Brain pericyte (primary cell): Measurements from ENCODE around the gene LIN28B.
"Not testable (repeated sequence)": the region's sequence is repeated elsewhere in the genome, so short reads cannot be mapped to it uniquely, and the experiment has no call there.

Experiments
- DNase-seq: peaks from one replicate; pipeline ENCODE4 v3.0.0-alpha.2; 2012; ENCODE audit warnings: low read depth, low spot score

LIN28B gene

GRCh38 chr6:105067329-105067728, 110.4 kb downstream of the LIN28B start:
- no peak for DNase-seq

DNA sequence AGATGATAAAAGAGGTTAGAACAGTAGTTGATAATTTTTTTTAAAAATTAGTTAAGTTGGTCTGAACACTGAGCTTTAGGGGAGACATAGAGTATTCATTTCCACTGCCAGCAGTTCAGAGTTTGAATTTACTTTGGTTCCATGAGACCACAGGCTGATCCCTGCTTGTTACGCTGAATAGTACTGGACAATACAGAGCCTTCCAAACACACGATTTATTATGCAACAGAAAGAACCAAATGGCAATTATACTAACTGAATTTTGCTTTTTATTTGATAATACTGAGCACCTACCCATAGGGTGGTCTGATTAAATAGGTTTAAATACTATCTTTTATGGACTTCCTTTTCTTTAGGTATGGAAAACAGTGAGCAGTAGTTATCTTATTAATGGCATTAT, 111.5 kb downstream of the LIN28B start:
- no peak for DNase-seq

DNA sequence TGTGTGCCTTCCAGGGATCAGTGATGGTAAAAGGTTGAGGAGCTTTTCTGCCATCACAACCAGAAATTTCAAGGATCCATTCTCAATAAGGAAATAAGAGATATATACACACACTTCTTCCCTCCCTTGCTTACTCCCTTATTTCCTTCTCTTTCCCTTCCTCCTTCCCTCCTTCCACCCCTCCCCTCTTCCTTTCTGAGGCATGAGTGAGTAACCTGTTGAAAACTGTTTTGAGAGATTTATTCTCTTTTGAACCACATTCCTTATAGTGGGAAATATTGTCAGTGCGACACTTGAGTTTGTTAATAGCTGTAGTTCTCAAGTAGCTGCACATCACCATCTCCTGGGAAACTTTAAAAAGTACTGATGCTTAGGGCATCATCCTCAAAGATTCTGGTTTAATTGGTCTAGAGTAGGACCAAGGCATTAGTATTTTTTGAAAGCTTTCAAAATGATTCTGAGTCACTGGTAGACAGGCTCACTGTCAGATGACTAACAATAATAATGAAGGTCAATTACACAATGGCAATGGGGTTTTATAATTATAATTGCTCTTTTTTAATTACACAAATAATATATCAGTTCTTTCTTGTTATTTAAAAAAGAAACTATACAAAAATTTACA, 113.0 kb downstream of the LIN28B start:
- DNase-seq, result no peak

DNA sequence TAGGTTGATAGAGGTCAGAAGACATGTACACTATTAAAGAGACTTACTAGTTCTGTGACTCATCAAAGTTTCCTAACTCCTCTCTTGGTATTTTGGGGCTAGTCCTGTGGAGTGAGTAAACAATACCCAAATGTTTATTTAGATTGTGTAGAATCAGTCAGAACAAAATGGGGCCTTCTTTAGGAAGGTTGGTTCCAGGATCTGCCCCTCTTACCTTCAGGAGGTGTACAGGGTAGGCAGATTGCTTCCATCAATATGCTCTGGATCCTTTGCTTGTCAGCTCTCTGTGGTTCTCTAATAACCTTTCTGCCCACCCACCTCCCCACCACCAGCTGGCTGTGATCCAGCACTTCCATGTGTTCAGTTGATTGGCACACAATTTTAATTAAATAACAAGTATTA, 115.9 kb downstream of the LIN28B start:
- no peak for DNase-seq

GRCh38 chr6:105075210-105075609, 118.3 kb downstream of the LIN28B start:
- DNase-seq, result no peak

- not testable (repeated sequence) for DNase-seq
These were observed 119.5 kb downstream of the LIN28B start for GRCh38 chr6:105076418-105076817.

DNA sequence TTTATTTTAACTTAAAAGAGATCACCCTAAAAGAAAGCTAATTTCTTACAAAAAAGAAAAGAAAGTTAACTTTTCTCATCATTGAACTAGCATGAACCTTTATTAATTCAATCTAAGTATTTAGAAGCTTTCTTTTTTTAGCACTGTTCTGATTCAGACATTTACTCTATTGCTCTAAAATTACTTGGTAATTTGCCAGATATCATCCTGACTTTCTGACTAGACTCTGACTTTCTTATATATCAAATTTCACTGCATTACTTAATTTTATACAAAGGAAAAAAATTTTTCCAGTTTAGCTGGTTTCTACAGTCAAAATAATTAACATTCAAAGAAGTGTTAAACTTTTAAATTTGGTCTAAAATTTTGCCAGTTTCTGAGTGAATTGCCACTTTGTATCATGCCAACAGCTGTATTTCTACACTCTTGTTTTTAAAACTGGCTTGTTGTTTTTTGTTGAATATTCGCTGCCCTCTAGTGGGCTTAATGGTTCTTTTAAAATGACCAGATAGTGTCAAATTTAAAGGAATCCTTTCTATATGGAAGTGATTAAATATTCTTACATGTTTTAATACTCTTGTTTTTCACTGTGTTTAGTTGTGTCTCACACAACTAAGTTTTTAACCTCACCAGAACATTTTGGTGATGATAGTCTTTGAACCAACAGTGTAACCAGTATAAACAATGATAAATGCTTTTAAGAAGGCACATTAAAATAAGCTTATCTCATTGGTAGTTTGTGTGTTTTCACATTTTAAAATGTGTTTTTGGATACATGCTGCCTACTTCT, 120.9 kb downstream of the LIN28B start:
- DNase-seq, result no peak

DNA sequence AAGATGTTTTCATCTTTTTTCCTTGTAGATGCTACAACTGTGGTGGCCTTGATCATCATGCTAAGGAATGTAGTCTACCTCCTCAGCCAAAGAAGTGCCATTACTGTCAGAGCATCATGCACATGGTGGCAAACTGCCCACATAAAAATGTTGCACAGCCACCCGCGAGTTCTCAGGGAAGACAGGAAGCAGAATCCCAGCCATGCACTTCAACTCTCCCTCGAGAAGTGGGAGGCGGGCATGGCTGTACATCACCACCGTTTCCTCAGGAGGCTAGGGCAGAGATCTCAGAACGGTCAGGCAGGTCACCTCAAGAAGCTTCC, 121.4 kb downstream of the LIN28B start:
- no peak for DNase-seq

- DNase-seq, result no peak
These were observed 123.4 kb downstream of the LIN28B start for GRCh38 chr6:105080279-105080678.

DNA sequence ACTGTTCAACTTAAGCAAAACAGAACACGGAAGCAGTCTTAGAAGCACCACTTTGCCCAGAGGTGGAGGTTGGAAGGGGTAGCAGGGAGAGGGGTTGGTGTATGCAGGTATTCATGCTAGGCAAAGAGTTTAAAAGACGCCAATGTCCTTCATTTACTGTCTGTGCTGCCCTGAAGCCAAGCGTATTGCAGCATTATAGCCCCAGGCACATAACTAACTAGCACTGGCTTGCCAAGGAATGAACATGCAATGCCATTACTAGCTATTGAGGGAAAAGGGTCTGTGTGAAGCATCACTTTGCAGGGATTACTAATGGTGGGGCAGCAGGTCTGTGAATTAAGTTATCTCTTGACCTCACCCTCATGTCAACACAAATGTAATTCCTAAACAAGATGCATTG, 124.8 kb downstream of the LIN28B start:
- not testable (repeated sequence) for DNase-seq

- DNase-seq, result no peak
These were observed 130.8 kb downstream of the LIN28B start for GRCh38 chr6:105087571-105088211.

- DNase-seq, result no peak
These were observed 134.4 kb downstream of the LIN28B start for GRCh38 chr6:105091140-105091829.

DNA sequence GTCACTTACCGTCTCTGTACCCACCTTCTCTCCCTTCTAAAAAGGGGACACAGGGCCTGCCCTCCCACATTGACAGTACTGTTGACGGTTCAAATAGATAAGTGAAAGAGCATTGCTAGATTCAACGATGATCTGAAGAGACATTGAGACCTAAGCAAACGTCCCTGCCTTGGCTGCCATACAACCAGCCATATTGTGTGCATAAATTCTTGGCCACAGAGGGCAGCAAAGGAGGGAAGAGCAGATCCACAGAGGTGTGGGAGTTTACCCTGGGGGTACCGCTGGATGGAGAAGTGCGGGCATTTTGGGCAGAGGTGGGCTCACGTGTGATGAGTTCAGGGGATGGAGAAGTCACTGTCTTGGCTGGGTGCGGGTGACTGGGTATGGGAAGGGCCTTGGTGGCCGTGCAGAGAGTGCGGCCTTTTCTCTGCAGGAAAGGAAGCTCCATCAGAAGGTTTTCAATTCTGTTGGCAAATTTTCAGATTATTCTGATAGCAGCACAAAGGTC, 137.3 kb downstream of the LIN28B start:
- no peak for DNase-seq

DNA sequence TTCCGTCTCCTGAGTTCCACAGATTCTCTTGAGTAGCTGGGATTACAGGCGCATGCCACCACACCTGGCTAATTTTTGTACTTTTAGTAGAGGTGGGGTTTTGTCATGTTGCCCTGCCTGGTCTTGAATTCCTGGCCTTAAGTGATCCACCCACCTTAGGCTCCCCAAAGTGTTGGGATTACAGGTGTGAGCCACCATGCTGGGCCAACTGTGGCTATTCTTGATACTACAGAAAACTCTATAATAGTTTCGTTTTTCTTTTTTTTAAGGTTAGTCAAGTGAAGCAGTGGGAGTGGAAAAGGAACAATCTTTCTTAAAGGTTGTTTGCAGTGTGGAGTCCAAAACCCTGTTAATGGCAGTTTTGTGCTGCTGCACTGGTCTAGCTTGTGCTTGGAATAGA, 138.2 kb downstream of the LIN28B start:
- no peak for DNase-seq

DNA sequence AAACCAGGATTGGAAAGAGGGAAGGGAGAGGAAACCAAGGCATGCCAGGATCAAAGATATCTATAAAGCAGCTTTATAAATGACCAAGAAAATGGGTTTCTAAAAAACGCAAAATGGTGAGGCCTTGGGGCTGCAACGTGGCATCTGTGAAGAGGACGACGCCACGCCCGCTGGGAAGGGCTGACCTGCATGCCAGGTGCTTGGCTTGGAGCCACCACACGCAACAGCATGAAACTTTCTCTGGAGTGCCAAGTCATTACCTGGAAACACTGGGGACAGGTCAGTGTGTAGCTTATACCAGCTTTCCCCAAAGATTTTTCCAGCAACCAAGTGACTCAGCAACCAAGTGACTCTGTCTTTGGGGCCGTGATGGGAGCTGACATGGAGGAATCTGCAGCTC, 140.4 kb downstream of the LIN28B start:
- no peak for DNase-seq

DNA sequence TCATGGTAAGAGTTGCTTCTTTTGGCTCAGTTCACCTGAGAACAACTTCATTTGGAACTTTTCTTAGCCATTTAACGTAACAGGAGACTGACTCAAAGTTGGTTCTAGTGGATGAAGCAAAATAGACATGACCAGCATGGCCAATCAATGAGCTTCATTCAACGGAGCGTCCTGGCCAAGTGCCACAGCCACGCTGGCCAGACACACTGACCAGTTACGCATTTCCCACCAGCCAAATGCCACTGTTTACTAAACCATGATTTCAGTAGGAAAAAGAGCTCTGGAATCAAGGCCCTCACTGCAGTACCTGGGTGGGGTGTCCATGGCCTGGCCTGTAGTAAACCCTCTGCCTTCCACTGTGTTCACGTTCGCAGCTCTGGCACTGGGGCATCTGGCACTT, 142.5 kb downstream of the LIN28B start:
- DNase-seq, result no peak

DNA sequence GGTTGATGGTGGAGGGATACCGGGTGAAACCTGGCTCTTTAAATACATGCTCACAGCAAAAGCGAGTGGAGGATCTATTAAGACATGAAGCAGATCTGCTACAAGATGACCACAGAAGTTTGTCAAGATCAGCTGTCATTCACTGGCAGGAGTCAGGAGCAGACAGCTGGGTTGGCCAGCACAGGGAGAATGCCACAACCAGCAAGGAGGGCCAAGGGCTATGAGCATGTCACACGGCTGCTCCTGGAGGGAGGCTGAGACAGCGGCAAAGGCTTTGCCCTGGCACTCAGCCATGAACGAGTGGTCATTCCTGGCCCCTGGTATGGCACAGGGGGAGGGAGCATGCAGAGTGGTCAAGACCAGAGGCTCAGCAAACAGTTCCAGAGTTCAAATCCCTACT, 145.3 kb downstream of the LIN28B start:
- no peak for DNase-seq

GRCh38 chr6:105105094-105105493, 148.2 kb downstream of the LIN28B start:
- DNase-seq, result no peak

DNA sequence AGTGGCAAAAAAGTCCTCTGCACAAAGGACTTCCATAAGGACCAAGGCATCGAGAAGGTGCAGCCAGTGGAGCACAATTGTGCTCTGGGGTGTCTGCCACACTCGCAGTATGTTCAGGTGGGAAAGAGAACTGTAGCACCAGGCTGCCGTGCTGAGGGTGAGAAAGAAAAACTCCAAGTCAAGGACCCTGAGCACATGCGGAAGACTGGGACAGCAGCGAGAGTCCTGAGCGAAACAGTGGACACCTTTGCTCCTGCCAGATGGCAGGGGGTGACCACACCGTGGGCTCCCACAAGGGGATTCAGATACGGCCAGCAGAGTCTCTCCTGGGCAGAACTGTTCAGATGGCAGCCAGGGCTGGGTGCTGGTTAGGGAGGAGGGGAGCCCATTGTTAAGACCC, 149.4 kb downstream of the LIN28B start:
- no peak for DNase-seq

GRCh38 chr6:105107207-105107606, 150.3 kb downstream of the LIN28B start:
- DNase-seq, result no peak

- no peak for DNase-seq
These were observed 151.8 kb downstream of the LIN28B start for GRCh38 chr6:105108631-105109262.
